GM12878 (cell line): Measurements from ENCODE around the gene DBNDD2. TPM values are rescaled to one million over a fixed set of nuclear protein-coding genes. Genes with fewer than 3 reads are reported as not detected.

ENCODE experiments used
- BHLHE40 ChIP-seq, 2 experiments: fragments of 450-650 bp in 1 of 2; IDR thresholded peaks; 2 replicates each; pipeline ENCODE4 v1.6.1; 2011 to 2017; ENCODE audit warnings: low read depth in 2 of 2, borderline replicate concordance in 1 of 2, improper control_type of control experiment in 1 of 2, low read length in 1 of 2, mild to moderate bottlenecking in 1 of 2
- CEBPB ChIP-seq, 2 experiments: fragments of 150-350 bp in 1 of 2; IDR thresholded peaks; 2 replicates each; pipeline ENCODE4 v1.6.1; 2012 to 2014; ENCODE audit warnings: low read depth in 2 of 2, low read length in 2 of 2, borderline replicate concordance in 1 of 2, inconsistent platforms in 1 of 2
- CEBPZ ChIP-seq: fragments of 150-350 bp; IDR thresholded peaks from 2 replicates; pipeline ENCODE4 v1.6.1; 2016; ENCODE audit warnings: low read depth, low read length
- E2F4 ChIP-seq: IDR thresholded peaks from 2 replicates; pipeline ENCODE4 v1.6.1; 2012; ENCODE audit warnings: low read depth, low read length, improper control_type of control experiment
- GATAD2B ChIP-seq: fragments of 450-650 bp; conservative IDR thresholded peaks from 2 replicates; pipeline ENCODE4 v1.6.1; 2017; ENCODE audit warnings: low read depth, mild to moderate bottlenecking, moderate library complexity
- HDGF ChIP-seq: fragments of 450-650 bp; IDR thresholded peaks from 2 replicates; pipeline ENCODE4 v1.6.1; 2016; ENCODE audit warnings: antibody characterized with exemption
- IKZF2 ChIP-seq, 2 experiments: fragments of 450-650 bp; IDR thresholded peaks; 2 replicates each; pipeline ENCODE4 v1.6.1; 2017; ENCODE audit warnings: mild to moderate bottlenecking in 2 of 2, moderate library complexity in 2 of 2
- KAT2A ChIP-seq: conservative IDR thresholded peaks from 2 replicates; pipeline ENCODE4 v1.6.1; 2011; ENCODE audit warnings: low read depth, low read length; ENCODE audit not compliant: control insufficient read depth
- MAX ChIP-seq: IDR thresholded peaks from 2 replicates; pipeline ENCODE4 v1.6.1; 2012; ENCODE audit warnings: low read depth, low read length, improper control_type of control experiment
- NFIC ChIP-seq: IDR thresholded peaks from 2 replicates; pipeline ENCODE4 v1.6.1; 2012; ENCODE audit warnings: low read depth, mild to moderate bottlenecking, inconsistent platforms, low read length, moderate library complexity
- PAX8 ChIP-seq: fragments of 450-650 bp; IDR thresholded peaks from 2 replicates; pipeline ENCODE4 v1.6.1; 2017; ENCODE audit warnings: mild to moderate bottlenecking, moderate library complexity
- PKNOX1 ChIP-seq: fragments of 450-650 bp; IDR thresholded peaks from 2 replicates; pipeline ENCODE4 v1.6.1; 2016; ENCODE audit warnings: mild to moderate bottlenecking
- RCOR1 ChIP-seq: conservative IDR thresholded peaks from 2 replicates; pipeline ENCODE4 v1.6.1; 2012; ENCODE audit warnings: low read depth, low read length, improper control_type of control experiment
- SMAD5 ChIP-seq: IDR thresholded peaks from 2 replicates; pipeline ENCODE4 v1.6.1; 2016; ENCODE audit warnings: antibody characterized with exemption, low read depth
- SMARCA5 ChIP-seq: fragments of 450-650 bp; IDR thresholded peaks from 2 replicates; pipeline ENCODE4 v1.6.1; 2017; ENCODE audit warnings: mild to moderate bottlenecking
- TCF3 ChIP-seq: IDR thresholded peaks from 2 replicates; pipeline ENCODE4 v1.6.1; 2012; ENCODE audit warnings: low read depth, mild to moderate bottlenecking, low read length, borderline replicate concordance; ENCODE audit not compliant: insufficient read depth
- YY1 ChIP-seq: IDR thresholded peaks from 2 replicates; pipeline ENCODE4 v1.6.1; 2011; ENCODE audit warnings: low read depth, mild to moderate bottlenecking, low read length
- ZBTB40 ChIP-seq: fragments of 450-650 bp; IDR thresholded peaks from 2 replicates; pipeline ENCODE4 v1.6.1; 2016; ENCODE audit warnings: mild to moderate bottlenecking, moderate library complexity, borderline replicate concordance
- ZNF622 ChIP-seq: fragments of 450-650 bp; IDR thresholded peaks from 2 replicates; pipeline ENCODE4 v1.6.1; 2017; ENCODE audit warnings: mild to moderate bottlenecking, inconsistent platforms
- polyA plus RNA-seq, 11 experiments: library from polyadenylated mRNA; depleted of rRNA in 4 of 11; unstranded in 6 of 11; stranded (reverse) in 5 of 11; fragments of >200 nt; fragmentation: Nextera tagmentation in 4 of 11; fragmentation: Illumina TruSeq in 1 of 11; extraction: Ambion mirVana in 4 of 11; extraction: Trizol in 1 of 11; gene quantifications; 1 replicate in 1 of 11; 2 replicates in 10 of 11; pipeline versions ENCODE4 v1.2.1 to v1.2.3, GENCODE V29; 2011 to 2016; ENCODE audit warnings: inconsistent platforms in 2 of 11, missing spikeins in 2 of 11, low read depth in 1 of 11
- total RNA-seq, 4 experiments: library from RNA; depleted of rRNA in 3 of 4; stranded (reverse); fragments of >200 nt in 3 of 4; fragmentation: Illumina TruSeq in 1 of 4; extraction: Trizol in 1 of 4; gene quantifications; 2 replicates each; pipeline versions ENCODE4 v1.2.1 to v1.2.3, GENCODE V29; 2013 to 2021

DBNDD2 gene
- total and polyA plus RNA-seq, 10 of the 15 experiments (the other 5 are each of a cell fraction or from before 2014, with no cell fraction given): 0.17 to 5.7 (median 0.49) TPM; not detected in 1

GRCh38 chr20:45432294-45432693, 24.2 kb downstream of the DBNDD2 start (continued):
- TF ChIP-seq GATAD2B: no peak
- TF ChIP-seq PKNOX1: peak; percentile 60; the same call in 1 of the 2 replicates
- TF ChIP-seq MAX: peak; percentile 82
- TF ChIP-seq CEBPZ: no peak
- no peak for TF ChIP-seq CEBPB (IDR thresholded peaks at IDR 0.05; ENCODE audit: borderline replicate concordance in 1 of 2, low read depth in 2 of 2, low read length in 2 of 2)
- TF ChIP-seq SMAD5: no peak
- TF ChIP-seq ZNF622: no peak
- TF ChIP-seq ZBTB40: no peak; the same call in 1 of the 2 replicates
- TF ChIP-seq NFIC: 0 out of 2 replicates have a peak, but pooled peaks have one; percentile 45
- TF ChIP-seq PAX8: no peak
- peak; percentile 31 to 36; a peak in 1 of 4 replicates for TF ChIP-seq BHLHE40 (IDR thresholded peaks at IDR 0.05; ENCODE audit: borderline replicate concordance in 1 of 2, low read depth in 2 of 2, low read length in 1 of 2)
- no peak for TF ChIP-seq SMARCA5
- TF ChIP-seq HDGF: no peak
- TF ChIP-seq IKZF2 (IDR thresholded peaks at IDR 0.05): peak; percentile 68 to 69; a peak in 3 of 4 replicates
- TF ChIP-seq KAT2A: no peak
- peak; percentile 85 for TF ChIP-seq E2F4
- peak; percentile 71; the same call in 1 of the 2 replicates for TF ChIP-seq TCF3
- TF ChIP-seq YY1: peak; percentile 44; the same call in 1 of the 2 replicates
- no peak for TF ChIP-seq RCOR1
